ENCODE results near the gene HNRNPL.

DNA sequence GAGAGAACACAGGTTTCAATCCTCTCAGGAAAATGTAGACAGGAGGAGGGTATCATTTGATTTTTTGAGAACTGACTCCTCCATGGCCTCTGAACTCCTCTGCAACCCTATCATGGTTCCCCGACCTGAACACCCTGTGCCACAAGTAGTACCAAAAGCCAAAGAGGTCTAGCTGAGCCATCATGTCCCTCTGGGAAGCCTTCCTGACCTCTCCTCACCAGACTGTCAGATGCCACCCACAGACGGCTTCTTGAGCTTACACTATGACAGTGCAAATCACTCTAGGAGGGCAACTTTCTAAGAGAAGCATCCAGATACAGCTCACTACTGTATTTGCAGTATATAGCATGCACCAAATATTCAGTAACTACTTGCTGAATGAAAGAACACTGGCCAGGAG is 3.7 kb downstream of the HNRNPL start:
- TF ChIP-seq, protein P1, sequence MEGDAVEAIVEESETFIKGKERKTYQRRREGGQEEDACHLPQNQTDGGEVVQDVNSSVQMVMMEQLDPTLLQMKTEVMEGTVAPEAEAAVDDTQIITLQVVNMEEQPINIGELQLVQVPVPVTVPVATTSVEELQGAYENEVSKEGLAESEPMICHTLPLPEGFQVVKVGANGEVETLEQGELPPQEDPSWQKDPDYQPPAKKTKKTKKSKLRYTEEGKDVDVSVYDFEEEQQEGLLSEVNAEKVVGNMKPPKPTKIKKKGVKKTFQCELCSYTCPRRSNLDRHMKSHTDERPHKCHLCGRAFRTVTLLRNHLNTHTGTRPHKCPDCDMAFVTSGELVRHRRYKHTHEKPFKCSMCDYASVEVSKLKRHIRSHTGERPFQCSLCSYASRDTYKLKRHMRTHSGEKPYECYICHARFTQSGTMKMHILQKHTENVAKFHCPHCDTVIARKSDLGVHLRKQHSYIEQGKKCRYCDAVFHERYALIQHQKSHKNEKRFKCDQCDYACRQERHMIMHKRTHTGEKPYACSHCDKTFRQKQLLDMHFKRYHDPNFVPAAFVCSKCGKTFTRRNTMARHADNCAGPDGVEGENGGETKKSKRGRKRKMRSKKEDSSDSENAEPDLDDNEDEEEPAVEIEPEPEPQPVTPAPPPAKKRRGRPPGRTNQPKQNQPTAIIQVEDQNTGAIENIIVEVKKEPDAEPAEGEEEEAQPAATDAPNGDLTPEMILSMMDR (IDR thresholded peaks at IDR 0.05) = no peak
- no peak for TF ChIP-seq TCF7L2 (IDR thresholded peaks at IDR 0.05; ENCODE audit: low read depth, low read length)

Measured in Panc1 (cell line).